ENCODE measurements around the gene LILRA5.
"Not testable (repeated sequence)": the region's sequence is repeated elsewhere in the genome, so short reads cannot be mapped to it uniquely, and the experiment has no call there.

Gene LILRA5

GRCh38 chr19:54302257-54302656, 10.7 kb downstream of the LILRA5 start:
- no peak for DNase-seq (ENCODE audit: low read depth)

GRCh38 chr19:54299515-54299914, 13.5 kb downstream of the LILRA5 start:
- DNase-seq (ENCODE audit: low read depth), result no peak

- DNase-seq (ENCODE audit: low read depth), result no peak
Observed at GRCh38 chr19:54299126-54299498, 13.9 kb downstream of the LILRA5 start.

GRCh38 chr19:54298357-54299125, 14.4 kb downstream of the LILRA5 start:
- no peak for DNase-seq (ENCODE audit: low read depth)

GRCh38 chr19:54297759-54298305, 15.1 kb downstream of the LILRA5 start:
- DNase-seq (ENCODE audit: low read depth), result no peak

- no peak for DNase-seq (ENCODE audit: low read depth)
Observed at GRCh38 chr19:54294539-54294938, 18.4 kb downstream of the LILRA5 start.

GRCh38 chr19:54289160-54289559, 23.8 kb downstream of the LILRA5 start:
- DNase-seq (ENCODE audit: low read depth), result not testable (repeated sequence)

- DNase-seq (ENCODE audit: low read depth), result peak; percentile 3
Observed at GRCh38 chr19:54287456-54287855, 25.5 kb downstream of the LILRA5 start.

GRCh38 chr19:54286283-54286682, 26.7 kb downstream of the LILRA5 start:
- not testable (repeated sequence) for DNase-seq (ENCODE audit: low read depth)

GRCh38 chr19:54285427-54286056, 27.4 kb downstream of the LILRA5 start:
- not testable (repeated sequence) for DNase-seq (ENCODE audit: low read depth)

- DNase-seq (ENCODE audit: low read depth), result no peak
Observed at GRCh38 chr19:54282686-54283470, 30.1 kb downstream of the LILRA5 start.

GRCh38 chr19:54281729-54282075, 31.3 kb downstream of the LILRA5 start:
- DNase-seq (ENCODE audit: low read depth), result not testable (repeated sequence)

GRCh38 chr19:54281007-54281728, 31.8 kb downstream of the LILRA5 start, which contains the start of gene LILRB2:
Gene LILRB2, minus strand, starts transcription at chr19:54281110. Its CDS starts 614 bp downstream, at chr19:54280496.
- no peak for DNase-seq (ENCODE audit: low read depth)

GRCh38 chr19:54280441-54280840, 32.5 kb downstream of the LILRA5 start:
- DNase-seq (ENCODE audit: low read depth), result not testable (repeated sequence)

- DNase-seq (ENCODE audit: low read depth), result not testable (repeated sequence)
Observed at GRCh38 chr19:54280025-54280424, 32.9 kb downstream of the LILRA5 start.

- DNase-seq (ENCODE audit: low read depth), result no peak
Observed at GRCh38 chr19:54279406-54279962, 33.5 kb downstream of the LILRA5 start.

GRCh38 chr19:54278571-54279195, 34.3 kb downstream of the LILRA5 start:
- not testable (repeated sequence) for DNase-seq (ENCODE audit: low read depth)

GRCh38 chr19:54278056-54278455, 34.9 kb downstream of the LILRA5 start:
- not testable (repeated sequence) for DNase-seq (ENCODE audit: low read depth)

GRCh38 chr19:54277111-54277615, 35.8 kb downstream of the LILRA5 start:
- DNase-seq (ENCODE audit: low read depth), result not testable (repeated sequence)

GRCh38 chr19:54275951-54276350, 37.0 kb downstream of the LILRA5 start:
- DNase-seq (ENCODE audit: low read depth), result no peak

- DNase-seq (ENCODE audit: low read depth), result not testable (repeated sequence)
Observed at GRCh38 chr19:54274516-54274915, 38.5 kb downstream of the LILRA5 start.
